Measurements from ENCODE around the gene CBY3. TPM values are rescaled to one million over a fixed set of nuclear protein-coding genes. Genes with fewer than 3 reads are reported as not detected.
A peak's percentile ranks its signal among the peaks of the same experiment; 100 is the strongest.
"Not testable (repeated sequence)": the region's sequence is repeated elsewhere in the genome, so short reads cannot be mapped to it uniquely, and the experiment has no call there.

Gene CBY3
- total RNA-seq, 4 donors from 2014 or later, result not detected

- H3K36me3 ChIP-seq, result no peaks in the 10 kb centered on the region
- H3K4me3 ChIP-seq, result no peak overlapping the region
- DNase-seq, result no peak
- intact Hi-C loops (cut with DNase I; ENCODE audit: low total_unique reads), result no loop called here
- H3K27me3 ChIP-seq, result no peaks in the 10 kb centered on the region
- TF ChIP-seq POLR2A (IDR thresholded peaks at IDR 0.05), result no peak
- no peak for TF ChIP-seq CTCF (IDR thresholded peaks at IDR 0.05)
- no peak overlapping the region for H3K27ac ChIP-seq
- no peaks in the 10 kb centered on the region for H3K9me3 ChIP-seq
- no peaks in the 10 kb centered on the region for H3K4me1 ChIP-seq
Observed at GRCh38 chr5:179694561-179694960, 13.7 kb upstream of the CBY3 start.

DNA sequence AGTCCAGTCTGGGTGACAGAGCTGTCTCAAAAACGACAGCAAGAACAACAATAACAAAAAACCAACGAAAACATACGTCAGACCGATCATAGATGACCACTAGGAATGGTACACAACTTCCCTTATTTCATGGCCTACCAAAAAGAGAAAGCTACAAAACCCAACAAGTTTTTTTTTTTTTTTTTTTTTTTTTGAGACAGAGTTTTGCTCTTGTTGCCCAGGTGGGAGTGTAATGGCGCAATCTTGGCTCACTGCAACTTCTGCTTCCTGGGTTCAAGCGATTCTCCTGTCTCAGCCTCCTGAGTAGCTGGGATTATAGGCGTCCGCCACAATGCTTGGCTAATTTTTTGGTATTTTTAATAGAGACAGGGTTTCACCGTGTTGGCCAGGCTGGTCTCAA, 8.4 kb upstream of the CBY3 start:
- H3K27me3 ChIP-seq; DNase-seq; H3K36me3 ChIP-seq; intact Hi-C loops (cut with DNase I; ENCODE audit: low total_unique reads); H3K27ac ChIP-seq; H3K9me3 ChIP-seq; H3K4me1 ChIP-seq; H3K4me3 ChIP-seq: not testable (repeated sequence)

DNA sequence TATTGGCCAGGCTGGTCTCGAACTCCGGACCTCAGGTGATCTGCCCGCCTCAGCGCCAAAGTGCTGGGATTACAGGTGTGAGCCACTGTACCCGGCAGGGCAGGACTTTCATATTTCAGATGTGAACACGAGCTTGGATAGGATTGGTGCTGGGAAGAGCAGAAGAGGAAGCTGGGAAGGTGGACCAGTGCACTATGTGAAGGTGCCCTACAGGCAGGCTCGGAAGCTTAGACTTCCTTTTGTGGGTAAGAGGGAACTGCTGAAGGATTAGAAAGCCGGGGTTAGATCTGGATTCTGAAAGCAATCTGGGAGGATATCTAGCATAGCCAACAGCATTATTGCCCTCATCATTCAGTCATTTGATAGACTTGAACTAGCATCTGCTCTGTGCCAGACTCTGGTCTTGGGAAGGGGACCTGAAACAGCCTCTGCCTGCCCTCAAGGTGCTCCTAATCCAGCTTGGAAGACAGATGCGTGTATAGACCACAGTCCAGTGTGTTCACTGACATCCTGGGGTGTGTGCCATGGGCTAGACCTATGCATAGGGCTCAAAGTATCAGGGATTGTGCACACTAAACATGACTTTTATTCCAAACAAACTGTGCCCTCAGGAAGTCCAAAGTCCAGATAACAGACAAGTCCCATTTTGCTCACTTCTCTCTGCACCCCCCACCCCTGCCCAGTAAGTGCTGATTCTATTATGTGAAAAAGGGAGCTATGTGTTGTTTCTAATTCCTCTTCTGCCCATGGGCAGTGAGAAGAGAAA, 637 bp downstream of the CBY3 start:
- H3K27me3 ChIP-seq, result no peaks in the 10 kb centered on the region
- no peak overlapping the region for H3K4me3 ChIP-seq
- H3K27ac ChIP-seq, result no peak overlapping the region
- no peaks in the 10 kb centered on the region for H3K9me3 ChIP-seq
- peaks cover 0 to 9% of the 10 kb centered on the region in 2 donors for H3K4me1 ChIP-seq
- intact Hi-C loops (cut with DNase I; ENCODE audit: low total_unique reads), result no loop called here
- no peaks in the 10 kb centered on the region for H3K36me3 ChIP-seq
- DNase-seq, result no peak
- TF ChIP-seq POLR2A (IDR thresholded peaks at IDR 0.05), result no peak
- no peak for TF ChIP-seq CTCF (IDR thresholded peaks at IDR 0.05)

DNA sequence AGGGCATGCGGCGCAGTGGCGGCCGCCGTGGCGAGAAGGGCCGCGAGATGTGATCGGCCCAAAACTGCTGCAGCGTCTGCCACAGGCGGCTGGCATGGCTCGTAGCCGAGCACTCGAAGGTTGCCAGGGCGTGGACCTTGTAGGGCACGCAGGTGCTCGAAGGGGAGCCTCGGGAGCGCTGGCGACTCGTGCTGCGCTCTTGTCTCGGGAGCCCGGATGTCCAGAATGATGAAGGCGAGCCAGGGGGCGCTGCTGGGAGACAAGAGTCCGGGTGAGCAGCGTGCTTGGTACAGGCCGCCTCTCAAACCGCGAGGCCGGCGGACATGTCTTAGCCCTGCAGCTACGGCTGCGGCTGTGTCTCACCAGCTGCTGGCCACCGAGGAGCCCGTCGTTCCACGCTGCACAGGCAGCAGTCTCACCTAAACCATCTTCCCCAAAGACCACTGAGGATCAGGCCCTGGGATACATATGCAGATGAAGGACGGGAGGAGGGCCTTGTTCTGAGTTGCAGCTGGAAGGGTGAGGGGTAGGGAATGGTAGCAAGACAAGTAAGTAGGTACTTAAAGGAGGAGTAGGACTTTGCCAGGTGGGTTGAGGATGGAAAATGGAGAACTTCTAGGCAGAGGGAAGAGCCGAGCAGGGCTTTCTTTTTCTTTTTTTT, 1.7 kb downstream of the CBY3 start:
- intact Hi-C loops (cut with DNase I; ENCODE audit: low total_unique reads), result no loop called here
- TF ChIP-seq CTCF (IDR thresholded peaks at IDR 0.05) (peak; percentile 29 to 49 (median 39)), POLR2A (IDR thresholded peaks at IDR 0.05) (no peak)
- peak overlapping the region; percentile 70 to 72 for H3K4me3 ChIP-seq
- peak overlapping the region; percentile 82 to 92 for H3K27ac ChIP-seq
- H3K27me3 ChIP-seq, result no peaks in the 10 kb centered on the region
- peak; percentile 77 to 83 for DNase-seq
- H3K4me1 ChIP-seq, result peaks cover 0 to 9% of the 10 kb centered on the region in 2 donors
- no peaks in the 10 kb centered on the region for H3K36me3 ChIP-seq
- H3K9me3 ChIP-seq, result no peaks in the 10 kb centered on the region

GRCh38 chr5:179678223-179679013, 2.4 kb downstream of the CBY3 start:
- H3K27ac ChIP-seq, result peak overlapping the region; percentile 82 to 92
- peak; percentile 94 to 95 for DNase-seq
- no peaks in the 10 kb centered on the region for H3K36me3 ChIP-seq
- H3K27me3 ChIP-seq, result no peaks in the 10 kb centered on the region
- peaks cover 0 to 9% of the 10 kb centered on the region in 2 donors for H3K4me1 ChIP-seq
- TF ChIP-seq POLR2A (IDR thresholded peaks at IDR 0.05), result peak; percentile 75 to 95
- peak in 2 of 4 experiments; percentile 21 to 38 for TF ChIP-seq CTCF (IDR thresholded peaks at IDR 0.05)
- H3K9me3 ChIP-seq, result no peaks in the 10 kb centered on the region
- peak overlapping the region; percentile 70 to 72 for H3K4me3 ChIP-seq
- intact Hi-C loops (cut with DNase I; ENCODE audit: low total_unique reads), result no loop called here

Data from uterus (tissue), 4 donors.